ENCODE measurements around the gene UBIAD1.
"Not testable (repeated sequence)": the region's sequence is repeated elsewhere in the genome, so short reads cannot be mapped to it uniquely, and the experiment has no call there.

The UBIAD1 gene

GRCh38 chr1:11302366-11302765 is 29.4 kb downstream of the UBIAD1 start:
- no peak for DNase-seq (ENCODE audit: low spot score)
- H3K9ac ChIP-seq (ENCODE audit: low read depth, low read length, poor library complexity): no peak overlapping the region
- no peak overlapping the region for H2BK12ac ChIP-seq (ENCODE audit: low read length)
- no peak overlapping the region for H2BK15ac ChIP-seq (ENCODE audit: low read length)
- no peak overlapping the region for H3K4me2 ChIP-seq (ENCODE audit: insufficient read depth, low read length, poor library complexity, severe bottlenecking)
- peaks cover 0 to 3% of the 10 kb centered on the region in 2 donors for H3K9me3 ChIP-seq (replicated peaks in 1 of 2; ENCODE audit: control insufficient read depth in 2 of 2, insufficient read depth in 1 of 2, low read depth in 1 of 2, low read length in 2 of 2)
- no CpG with 5 or more reads among the region's 2 CpGs for WGBS, 2 donors (ENCODE audit: extremely low coverage in 2 of 2, insufficient read length in 2 of 2, insufficient replicate concordance in 1 of 2)
- H3K4ac ChIP-seq (ENCODE audit: low read length): no peak overlapping the region
- H2AFZ ChIP-seq (ENCODE audit: low read length): no peak overlapping the region
- no peak overlapping the region for H4K91ac ChIP-seq (ENCODE audit: low read depth, low read length, poor library complexity)
- H3K27me3 ChIP-seq (ENCODE audit: control insufficient read depth in 3 of 3, insufficient read depth in 3 of 3, low read depth in 1 of 3, low read length in 3 of 3): no peaks in the 10 kb centered on the region
- H3K36me3 ChIP-seq (replicated peaks in 1 of 2; ENCODE audit: control insufficient read depth in 2 of 2, insufficient read depth in 2 of 2, low read length in 2 of 2): no peaks in the 10 kb centered on the region
- no peak overlapping the region for H2AK5ac ChIP-seq (ENCODE audit: low read depth, low read length)
- peaks cover 6% of the 10 kb centered on the region in 2 donors for H3K4me1 ChIP-seq (ENCODE audit: control insufficient read depth in 2 of 2, insufficient read depth in 1 of 2, low read depth in 1 of 2, low read length in 2 of 2)
- H3K27ac ChIP-seq (replicated peaks; ENCODE audit: low read length): no peak overlapping the region
- H2BK120ac ChIP-seq (ENCODE audit: low read depth, low read length): no peak overlapping the region
- no peak overlapping the region for H3K23ac ChIP-seq (ENCODE audit: low read depth, low read length, poor library complexity)
- no peak overlapping the region for H3K18ac ChIP-seq (ENCODE audit: low read length)
- no peaks in the 10 kb centered on the region for H3K79me1 ChIP-seq (ENCODE audit: low read depth, low read length)
- H3K4me3 ChIP-seq (ENCODE audit: low read length in 2 of 2): no peak overlapping the region
- H2BK5ac ChIP-seq (ENCODE audit: low read length): no peak overlapping the region
- H3K14ac ChIP-seq (ENCODE audit: low read length): no peak overlapping the region
- H4K8ac ChIP-seq (ENCODE audit: low read depth, low read length): no peak overlapping the region

DNA sequence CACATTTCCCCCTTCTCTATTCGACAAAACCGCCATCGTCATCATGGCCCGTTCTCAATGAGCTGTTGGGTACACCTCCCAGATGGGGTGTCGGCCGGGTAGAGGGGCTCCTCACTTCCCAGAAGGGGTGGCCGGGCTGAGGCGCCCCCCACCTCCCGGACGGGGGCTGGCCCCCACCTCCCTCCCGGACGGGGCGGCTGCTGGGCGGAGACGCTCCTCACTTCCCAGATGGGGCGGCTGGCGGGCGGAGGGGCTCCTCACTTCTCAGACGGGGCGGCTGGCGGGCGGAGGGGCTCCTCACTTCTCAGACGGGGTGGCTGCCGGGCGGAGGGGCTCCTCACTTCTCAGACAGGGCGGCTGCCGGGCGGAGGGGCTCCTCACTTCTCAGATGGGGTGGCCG is 32.5 kb downstream of the UBIAD1 start:
- H2AK5ac ChIP-seq (ENCODE audit: low read depth, low read length); H3K4ac ChIP-seq (ENCODE audit: low read length); H3K4me3 ChIP-seq (ENCODE audit: low read length in 2 of 2); H2BK15ac ChIP-seq (ENCODE audit: low read length); H3K23ac ChIP-seq (ENCODE audit: low read depth, low read length, poor library complexity); H3K9me3 ChIP-seq (replicated peaks in 1 of 2; ENCODE audit: control insufficient read depth in 2 of 2, insufficient read depth in 1 of 2, low read depth in 1 of 2, low read length in 2 of 2); H3K18ac ChIP-seq (ENCODE audit: low read length); H2AFZ ChIP-seq (ENCODE audit: low read length); H3K4me1 ChIP-seq (ENCODE audit: control insufficient read depth in 2 of 2, insufficient read depth in 1 of 2, low read depth in 1 of 2, low read length in 2 of 2); H3K36me3 ChIP-seq (replicated peaks in 1 of 2; ENCODE audit: control insufficient read depth in 2 of 2, insufficient read depth in 2 of 2, low read length in 2 of 2); DNase-seq (ENCODE audit: low spot score); H2BK5ac ChIP-seq (ENCODE audit: low read length); H2BK120ac ChIP-seq (ENCODE audit: low read depth, low read length); H3K9ac ChIP-seq (ENCODE audit: low read depth, low read length, poor library complexity); H3K27me3 ChIP-seq (ENCODE audit: control insufficient read depth in 3 of 3, insufficient read depth in 3 of 3, low read depth in 1 of 3, low read length in 3 of 3); H2BK12ac ChIP-seq (ENCODE audit: low read length); H3K4me2 ChIP-seq (ENCODE audit: insufficient read depth, low read length, poor library complexity, severe bottlenecking); H3K27ac ChIP-seq (replicated peaks; ENCODE audit: low read length); H4K8ac ChIP-seq (ENCODE audit: low read depth, low read length); H4K91ac ChIP-seq (ENCODE audit: low read depth, low read length, poor library complexity); H3K14ac ChIP-seq (ENCODE audit: low read length); H3K79me1 ChIP-seq (ENCODE audit: low read depth, low read length): not testable (repeated sequence)
- WGBS, 2 donors (ENCODE audit: extremely low coverage in 2 of 2, insufficient read length in 2 of 2, insufficient replicate concordance in 1 of 2): no CpG with 5 or more reads among the region's 29 CpGs

DNA sequence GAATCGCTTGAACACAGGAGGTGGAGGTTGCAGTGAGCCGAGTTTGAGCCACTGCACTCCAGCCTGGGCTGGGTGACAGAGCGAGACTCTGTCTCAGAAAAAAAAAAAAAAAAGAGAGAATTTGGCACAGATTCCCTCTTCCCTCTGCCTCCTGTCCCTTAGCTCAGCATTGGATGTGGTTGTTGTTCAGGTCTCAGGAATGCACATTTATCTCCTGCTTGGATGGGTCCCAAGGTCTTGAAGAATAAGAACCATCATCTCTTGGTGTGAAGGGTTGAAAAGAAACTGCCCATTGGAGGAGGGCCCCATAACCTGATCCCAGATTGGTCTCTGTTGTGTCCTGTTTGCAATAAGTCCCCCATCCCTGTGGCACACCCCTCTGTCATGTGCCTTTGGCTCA is 34.9 kb downstream of the UBIAD1 start:
- H3K36me3 ChIP-seq (replicated peaks in 1 of 2; ENCODE audit: control insufficient read depth in 2 of 2, insufficient read depth in 2 of 2, low read length in 2 of 2): no peaks in the 10 kb centered on the region
- no peak overlapping the region for H2BK5ac ChIP-seq (ENCODE audit: low read length)
- no peak overlapping the region for H3K4me3 ChIP-seq (ENCODE audit: low read length in 2 of 2)
- H2AK5ac ChIP-seq (ENCODE audit: low read depth, low read length): no peak overlapping the region
- no peak overlapping the region for H3K14ac ChIP-seq (ENCODE audit: low read length)
- H3K27me3 ChIP-seq (ENCODE audit: control insufficient read depth in 3 of 3, insufficient read depth in 3 of 3, low read depth in 1 of 3, low read length in 3 of 3): peaks cover 0 to 4% (median 0%) of the 10 kb centered on the region in 3 experiments
- no peak overlapping the region for H3K18ac ChIP-seq (ENCODE audit: low read length)
- no peak overlapping the region for H2BK12ac ChIP-seq (ENCODE audit: low read length)
- no peaks in the 10 kb centered on the region for H3K79me1 ChIP-seq (ENCODE audit: low read depth, low read length)
- no peak overlapping the region for H3K23ac ChIP-seq (ENCODE audit: low read depth, low read length, poor library complexity)
- H4K8ac ChIP-seq (ENCODE audit: low read depth, low read length): no peak overlapping the region
- H3K4me1 ChIP-seq (ENCODE audit: control insufficient read depth in 2 of 2, insufficient read depth in 1 of 2, low read depth in 1 of 2, low read length in 2 of 2): peaks cover 10 to 11% of the 10 kb centered on the region in 2 donors
- H2BK120ac ChIP-seq (ENCODE audit: low read depth, low read length): no peak overlapping the region
- no peak overlapping the region for H2BK15ac ChIP-seq (ENCODE audit: low read length)
- H3K9me3 ChIP-seq (replicated peaks in 1 of 2; ENCODE audit: control insufficient read depth in 2 of 2, insufficient read depth in 1 of 2, low read depth in 1 of 2, low read length in 2 of 2): peaks cover 0 to 3% of the 10 kb centered on the region in 2 donors
- no peak for DNase-seq (ENCODE audit: low spot score)
- H3K9ac ChIP-seq (ENCODE audit: low read depth, low read length, poor library complexity): no peak overlapping the region
- H3K4me2 ChIP-seq (ENCODE audit: insufficient read depth, low read length, poor library complexity, severe bottlenecking): no peak overlapping the region
- no CpG with 5 or more reads among the region's 3 CpGs for WGBS, 2 donors (ENCODE audit: extremely low coverage in 2 of 2, insufficient read length in 2 of 2, insufficient replicate concordance in 1 of 2)
- no peak overlapping the region for H3K4ac ChIP-seq (ENCODE audit: low read length)
- H4K91ac ChIP-seq (ENCODE audit: low read depth, low read length, poor library complexity): no peak overlapping the region
- no peak overlapping the region for H2AFZ ChIP-seq (ENCODE audit: low read length)
- no peak overlapping the region for H3K27ac ChIP-seq (replicated peaks; ENCODE audit: low read length)

GRCh38 chr1:11308699-11309224 is 35.8 kb downstream of the UBIAD1 start:
- DNase-seq (ENCODE audit: low spot score): no peak

More at GRCh38 chr1:11308699-11309224, 35.8 kb downstream of the UBIAD1 start:
- H2BK5ac ChIP-seq (ENCODE audit: low read length): no peak overlapping the region
- H3K36me3 ChIP-seq (replicated peaks in 1 of 2; ENCODE audit: control insufficient read depth in 2 of 2, insufficient read depth in 2 of 2, low read length in 2 of 2): no peaks in the 10 kb centered on the region
- peaks cover 0 to 3% of the 10 kb centered on the region in 2 donors for H3K9me3 ChIP-seq (replicated peaks in 1 of 2; ENCODE audit: control insufficient read depth in 2 of 2, insufficient read depth in 1 of 2, low read depth in 1 of 2, low read length in 2 of 2)
- no peak overlapping the region for H4K91ac ChIP-seq (ENCODE audit: low read depth, low read length, poor library complexity)
- H2BK15ac ChIP-seq (ENCODE audit: low read length): no peak overlapping the region
- H3K4ac ChIP-seq (ENCODE audit: low read length): no peak overlapping the region
- H3K79me1 ChIP-seq (ENCODE audit: low read depth, low read length): no peaks in the 10 kb centered on the region
- H3K27me3 ChIP-seq (ENCODE audit: control insufficient read depth in 3 of 3, insufficient read depth in 3 of 3, low read depth in 1 of 3, low read length in 3 of 3): peaks cover 0 to 4% (median 0%) of the 10 kb centered on the region in 3 experiments
- WGBS, 2 donors (ENCODE audit: extremely low coverage in 2 of 2, insufficient read length in 2 of 2, insufficient replicate concordance in 1 of 2): no CpG with 5 or more reads among the region's 6 CpGs
- no peak overlapping the region for H2AFZ ChIP-seq (ENCODE audit: low read length)
- H3K4me3 ChIP-seq (ENCODE audit: low read length in 2 of 2): no peak overlapping the region
- no peak overlapping the region for H2BK12ac ChIP-seq (ENCODE audit: low read length)
- H3K9ac ChIP-seq (ENCODE audit: low read depth, low read length, poor library complexity): no peak overlapping the region
- H3K27ac ChIP-seq (replicated peaks; ENCODE audit: low read length): no peak overlapping the region
- H2BK120ac ChIP-seq (ENCODE audit: low read depth, low read length): no peak overlapping the region
- H3K4me2 ChIP-seq (ENCODE audit: insufficient read depth, low read length, poor library complexity, severe bottlenecking): no peak overlapping the region
- peaks cover 10 to 11% of the 10 kb centered on the region in 2 donors for H3K4me1 ChIP-seq (ENCODE audit: control insufficient read depth in 2 of 2, insufficient read depth in 1 of 2, low read depth in 1 of 2, low read length in 2 of 2)
- peak overlapping the region; percentile 10 for H3K23ac ChIP-seq (ENCODE audit: low read depth, low read length, poor library complexity)
- no peak overlapping the region for H3K18ac ChIP-seq (ENCODE audit: low read length)
- H3K14ac ChIP-seq (ENCODE audit: low read length): no peak overlapping the region
- H4K8ac ChIP-seq (ENCODE audit: low read depth, low read length): no peak overlapping the region
- H2AK5ac ChIP-seq (ENCODE audit: low read depth, low read length): no peak overlapping the region
